HFF-Myc (cell line): ENCODE results near the gene TOP2B.

Source experiments
- DNase-seq: peaks from one replicate; pipeline ENCODE4 v3.0.0-alpha.2; 2011; ENCODE audit warnings: low read depth; ENCODE audit errors: extremely low read depth
- H3K4me3 ChIP-seq: replicated peaks from 2 replicates; pipeline ENCODE4 v1.5.1; 2011; ENCODE audit warnings: low read depth, mild to moderate bottlenecking, control low read depth, low read length
- TF ChIP-seq, protein P1 (sequence below): IDR thresholded peaks from 2 replicates; pipeline ENCODE4 v1.5.1; 2012; ENCODE audit warnings: mild to moderate bottlenecking, low read depth, low read length, control low read depth; ENCODE audit errors: missing control alignments

TOP2B gene

GRCh38 chr3:25574172-25574765, 90.4 kb downstream of the TOP2B start:
- no peak for DNase-seq
- TF ChIP-seq, protein P1, sequence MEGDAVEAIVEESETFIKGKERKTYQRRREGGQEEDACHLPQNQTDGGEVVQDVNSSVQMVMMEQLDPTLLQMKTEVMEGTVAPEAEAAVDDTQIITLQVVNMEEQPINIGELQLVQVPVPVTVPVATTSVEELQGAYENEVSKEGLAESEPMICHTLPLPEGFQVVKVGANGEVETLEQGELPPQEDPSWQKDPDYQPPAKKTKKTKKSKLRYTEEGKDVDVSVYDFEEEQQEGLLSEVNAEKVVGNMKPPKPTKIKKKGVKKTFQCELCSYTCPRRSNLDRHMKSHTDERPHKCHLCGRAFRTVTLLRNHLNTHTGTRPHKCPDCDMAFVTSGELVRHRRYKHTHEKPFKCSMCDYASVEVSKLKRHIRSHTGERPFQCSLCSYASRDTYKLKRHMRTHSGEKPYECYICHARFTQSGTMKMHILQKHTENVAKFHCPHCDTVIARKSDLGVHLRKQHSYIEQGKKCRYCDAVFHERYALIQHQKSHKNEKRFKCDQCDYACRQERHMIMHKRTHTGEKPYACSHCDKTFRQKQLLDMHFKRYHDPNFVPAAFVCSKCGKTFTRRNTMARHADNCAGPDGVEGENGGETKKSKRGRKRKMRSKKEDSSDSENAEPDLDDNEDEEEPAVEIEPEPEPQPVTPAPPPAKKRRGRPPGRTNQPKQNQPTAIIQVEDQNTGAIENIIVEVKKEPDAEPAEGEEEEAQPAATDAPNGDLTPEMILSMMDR: no peak
- no peak overlapping the region for H3K4me3 ChIP-seq

DNA sequence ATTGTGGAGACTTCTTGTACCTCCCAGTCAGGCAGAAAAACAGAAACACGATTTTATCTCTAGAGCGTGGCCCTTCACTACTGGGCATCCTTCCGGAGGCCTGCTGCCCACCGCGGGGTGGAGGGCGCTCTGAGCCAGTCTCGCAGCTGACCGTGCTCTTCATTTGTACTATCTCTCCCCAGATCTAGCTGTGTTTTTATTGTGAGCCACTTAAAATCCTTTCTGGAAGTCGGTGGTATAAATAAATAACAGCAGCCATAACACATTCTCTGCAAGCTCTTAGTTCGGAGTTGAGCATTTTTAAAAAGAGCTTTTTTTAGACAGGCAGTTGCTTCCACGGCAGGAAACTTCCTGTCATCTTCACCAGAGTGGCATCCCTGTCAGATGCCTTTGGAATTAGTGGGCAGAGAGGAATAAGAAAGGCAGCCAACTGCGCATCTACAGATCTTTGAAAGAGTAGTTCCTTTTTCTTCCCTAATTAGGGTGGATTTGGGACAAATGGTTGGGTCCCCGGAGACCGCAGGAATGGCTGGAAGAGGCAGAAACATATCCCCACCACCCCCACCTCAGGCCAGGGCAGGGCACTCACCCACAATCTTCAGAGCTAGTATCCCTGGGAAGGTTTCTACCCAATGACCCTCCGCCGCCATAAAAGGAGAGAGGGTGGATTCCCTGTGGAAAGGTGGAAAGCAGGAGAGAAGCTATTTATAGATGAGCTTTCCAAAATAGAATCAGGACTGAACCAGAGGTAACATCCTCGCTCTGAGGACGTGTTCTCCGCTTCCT, 91.1 kb downstream of the TOP2B start:
- H3K4me3 ChIP-seq: no peak overlapping the region
- DNase-seq: no peak
- TF ChIP-seq, protein P1: no peak

GRCh38 chr3:25572919-25573385, 91.8 kb downstream of the TOP2B start:
- DNase-seq: no peak
- H3K4me3 ChIP-seq: no peak overlapping the region
- TF ChIP-seq, protein P1: no peak

- no peak for DNase-seq
- TF ChIP-seq, protein P1: no peak
- H3K4me3 ChIP-seq: no peak overlapping the region
Measured at GRCh38 chr3:25572336-25572735, 92.4 kb downstream of the TOP2B start.

DNA sequence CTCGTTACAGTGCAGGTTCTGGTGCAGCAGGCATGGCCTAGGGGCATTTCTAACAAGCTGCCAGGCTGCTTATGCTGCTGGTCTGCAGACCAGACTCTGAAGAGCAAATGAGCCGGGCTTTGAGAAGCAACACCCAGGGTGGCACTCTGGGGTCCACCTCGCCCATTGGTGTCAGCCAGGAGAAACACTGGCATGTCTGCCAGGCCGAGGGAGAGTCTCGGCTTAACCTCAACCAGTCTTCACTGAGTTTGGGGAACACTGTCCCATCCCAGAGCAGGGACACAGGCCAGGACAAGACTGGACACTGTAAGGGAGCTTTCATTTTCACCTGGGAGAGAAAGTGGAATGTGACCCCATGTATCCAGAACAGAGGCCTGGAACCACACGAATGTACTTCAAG, 93.4 kb downstream of the TOP2B start:
- TF ChIP-seq, protein P1: no peak
- no peak overlapping the region for H3K4me3 ChIP-seq
- no peak for DNase-seq

DNA sequence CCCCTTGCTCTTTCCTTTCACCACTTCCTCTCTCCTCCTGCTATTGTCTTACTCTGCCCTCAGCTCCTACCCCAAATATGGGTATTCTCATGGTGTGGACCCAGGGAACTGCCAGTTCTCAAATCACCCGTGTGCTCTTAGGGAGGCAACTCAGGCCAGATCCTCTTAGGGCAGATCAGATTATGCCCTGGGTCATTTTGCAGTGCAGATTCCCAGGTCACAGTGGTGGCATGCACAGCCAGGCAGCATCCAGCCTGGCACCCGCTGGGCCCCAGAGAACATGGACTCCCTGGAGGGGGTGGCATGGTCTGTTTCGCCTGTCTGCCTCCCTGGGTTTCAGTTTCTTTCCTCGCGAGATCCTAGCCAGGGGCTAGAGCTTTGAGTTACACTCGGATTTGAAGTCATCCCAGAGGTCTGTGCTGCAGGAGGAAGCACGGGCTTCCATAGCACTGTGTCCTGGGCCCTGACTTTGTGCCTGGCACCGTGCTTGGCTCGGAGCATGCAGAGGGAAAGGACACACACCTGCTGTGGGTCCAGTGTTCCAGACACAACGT, 96.1 kb downstream of the TOP2B start:
- no peak for DNase-seq
- TF ChIP-seq, protein P1: no peak
- H3K4me3 ChIP-seq: no peak overlapping the region
